HG02981 (cell line): ENCODE measurements around the gene SCARB1.

Experiments used
- ATAC-seq: cut with Tn5 transposase; IDR thresholded peaks from one replicate; pipeline ENCODE4 v1.9.1; 2021; ENCODE audit warnings: mild to moderate bottlenecking, moderate library complexity; ENCODE audit not compliant: unreplicated experiment

Gene SCARB1

DNA sequence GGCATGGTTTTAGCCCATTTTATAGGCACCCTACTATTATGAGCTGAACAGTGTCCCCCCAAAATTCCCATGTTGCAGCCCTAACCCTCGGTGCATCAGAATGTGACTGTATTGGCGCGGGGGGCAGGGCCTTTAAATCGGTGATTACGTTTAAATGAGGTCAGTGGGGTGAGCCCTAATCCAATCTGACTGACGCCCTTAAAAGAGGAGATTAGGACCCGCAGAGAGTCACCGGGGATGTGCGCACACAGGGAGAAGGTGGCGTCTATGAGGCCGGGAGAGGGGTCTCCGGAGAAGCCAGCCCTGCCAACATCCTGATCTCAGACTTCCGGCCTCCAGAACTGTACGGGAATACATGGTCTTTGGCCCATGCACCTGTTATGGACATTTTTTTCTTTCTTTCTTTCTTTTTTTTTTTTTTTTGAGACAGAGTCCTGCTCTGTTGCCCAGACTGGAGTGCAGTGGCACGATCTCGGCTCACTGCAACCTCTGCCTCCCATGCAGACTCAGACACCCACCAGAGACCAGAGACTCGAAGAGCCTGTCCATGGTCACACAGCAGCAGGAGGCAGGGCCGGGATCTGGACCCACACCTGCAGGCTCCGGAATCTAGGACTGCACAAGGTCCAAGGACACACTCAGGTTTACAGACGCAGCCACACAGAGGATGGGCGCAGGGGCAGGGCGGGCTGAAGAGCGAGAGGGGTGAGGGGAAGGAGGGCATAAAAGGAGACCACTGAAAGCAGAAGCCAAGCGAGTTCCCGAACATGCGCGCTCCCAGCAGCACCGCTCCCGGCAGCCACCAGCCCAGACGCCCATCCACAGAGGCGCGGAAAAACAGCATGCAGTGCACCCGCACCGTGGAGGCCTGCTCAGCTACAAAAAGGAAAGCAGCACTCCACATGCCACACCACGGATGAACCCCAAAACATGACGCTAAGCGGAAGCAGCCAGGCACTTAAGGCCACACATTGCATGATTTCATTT lies 19.0 kb downstream of the SCARB1 start:
- no peak for ATAC-seq

DNA sequence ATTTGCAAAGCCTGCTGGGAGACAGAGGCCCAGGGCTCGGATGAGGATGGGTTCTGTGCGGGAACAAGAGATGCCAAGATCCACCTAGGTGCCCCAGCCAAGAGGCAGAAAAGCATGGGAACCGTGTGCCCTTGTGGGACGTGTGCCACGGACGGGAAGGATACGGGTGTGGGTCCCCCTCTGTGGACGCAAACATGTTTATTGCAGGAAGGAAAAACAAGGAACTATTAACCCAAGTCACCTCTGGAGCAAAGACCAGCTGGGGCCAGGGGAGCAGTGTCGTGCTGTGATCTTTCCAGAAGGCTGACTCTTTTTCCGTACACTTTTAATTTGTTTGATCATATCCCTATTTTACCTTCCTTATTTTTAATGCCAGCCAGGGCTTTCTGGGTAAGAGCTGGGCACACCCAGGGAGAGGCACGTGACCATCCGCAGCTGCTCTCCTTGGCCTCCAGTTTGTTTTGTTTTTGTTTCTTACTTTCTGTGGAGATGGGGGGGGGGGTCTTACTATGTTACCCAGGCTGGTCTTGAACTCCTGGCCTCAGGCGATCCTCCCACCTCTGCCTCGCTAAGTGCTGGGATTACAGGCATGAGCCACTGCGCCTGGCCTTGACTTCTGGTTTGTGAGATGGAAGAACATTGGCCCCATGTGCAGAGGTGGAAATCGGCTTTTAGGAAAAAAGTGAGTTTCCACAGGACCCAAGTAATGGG lies 20.7 kb downstream of the SCARB1 start:
- no peak for ATAC-seq

DNA sequence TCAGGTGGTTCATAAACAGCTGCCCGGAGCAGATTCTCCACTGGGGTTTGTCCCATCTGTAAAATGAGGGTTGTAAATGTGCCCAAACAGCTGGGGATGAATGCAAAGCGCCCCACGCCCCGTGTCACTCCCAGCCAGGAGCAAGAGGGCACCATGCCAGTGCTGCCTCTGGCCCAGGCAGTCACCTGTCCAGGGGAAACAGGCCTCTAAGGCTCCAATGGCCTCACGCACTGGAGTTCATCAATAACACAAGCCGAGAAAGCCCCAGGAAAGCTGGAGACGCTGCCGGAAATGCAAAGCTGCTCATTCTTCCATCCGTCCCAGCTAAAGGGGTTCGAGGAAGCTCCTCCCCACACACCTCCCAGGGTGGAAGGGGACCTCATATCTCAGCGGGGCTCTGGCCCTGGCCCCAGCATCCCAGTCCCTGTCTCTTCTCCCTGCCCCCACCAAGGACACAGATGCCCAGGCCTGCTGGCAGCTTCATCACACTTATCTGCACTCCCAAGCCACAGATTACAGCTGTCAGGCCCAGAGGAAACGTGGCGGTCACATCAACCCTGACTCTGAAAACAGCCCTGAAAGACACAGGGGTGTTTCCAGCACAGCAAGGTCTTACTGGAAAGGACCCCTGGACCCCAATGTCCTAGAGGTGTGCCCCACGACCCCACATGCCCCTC lies 21.5 kb downstream of the SCARB1 start:
- ATAC-seq = no peak

DNA sequence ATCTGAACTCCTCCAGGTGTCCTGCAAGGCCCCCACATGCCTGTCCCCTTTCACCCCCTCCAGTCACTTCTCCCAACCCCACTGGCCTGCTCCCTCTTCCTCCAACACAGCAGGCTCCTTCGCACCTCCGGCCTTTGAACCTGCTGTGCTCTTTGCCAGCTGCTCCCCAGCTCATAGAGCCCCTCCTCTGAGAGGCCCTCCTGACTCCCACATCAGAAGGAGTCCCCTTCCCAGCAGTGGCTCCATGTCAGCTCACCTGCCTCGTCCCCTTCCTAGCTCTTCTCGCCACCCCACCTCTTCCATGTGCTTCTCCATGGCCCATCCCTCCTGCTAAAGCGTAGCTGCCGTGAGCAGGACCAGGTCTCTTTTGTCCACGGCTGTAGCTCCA lies 22.1 kb downstream of the SCARB1 start:
- no peak for ATAC-seq

DNA sequence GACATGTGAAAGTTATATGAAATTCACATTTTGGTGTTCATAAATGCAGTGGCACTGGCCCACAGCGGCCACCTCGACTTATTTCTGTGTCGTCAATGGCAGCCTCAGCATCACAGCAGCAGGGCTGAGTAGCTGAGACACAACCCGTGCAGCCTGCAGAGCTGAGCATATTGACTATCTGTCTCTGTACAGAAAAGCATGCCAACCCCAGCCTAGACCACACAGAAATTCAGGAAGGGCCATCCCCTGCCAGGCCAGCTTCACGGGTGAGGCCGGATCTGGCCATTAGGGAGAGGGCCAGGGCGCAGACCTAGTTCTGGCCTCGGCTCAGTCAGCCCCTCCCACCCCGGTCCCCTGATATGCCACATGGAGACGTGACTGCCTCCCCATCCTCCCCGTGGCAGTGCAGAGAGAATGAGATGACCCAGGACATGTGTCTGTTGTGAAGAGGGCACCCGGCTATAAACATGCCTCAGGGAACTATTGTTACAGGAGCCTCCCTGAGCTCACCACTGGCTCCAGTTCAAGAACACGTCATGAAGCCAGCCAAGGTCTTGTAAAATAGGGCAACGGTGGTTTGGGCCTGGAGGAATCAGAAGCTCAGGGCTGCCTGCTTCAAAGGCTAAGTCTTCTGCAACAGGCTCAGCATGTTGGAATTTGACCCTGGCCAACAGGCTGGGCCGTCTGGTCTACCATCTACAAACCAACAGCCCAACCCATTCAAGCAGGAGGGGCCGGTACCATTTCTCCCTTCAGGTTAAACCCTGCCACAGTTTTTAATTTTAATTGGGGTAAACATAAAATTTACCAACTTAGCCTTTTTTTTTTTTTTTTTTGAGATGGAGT lies 25.5 kb downstream of the SCARB1 start:
- no peak for ATAC-seq

DNA sequence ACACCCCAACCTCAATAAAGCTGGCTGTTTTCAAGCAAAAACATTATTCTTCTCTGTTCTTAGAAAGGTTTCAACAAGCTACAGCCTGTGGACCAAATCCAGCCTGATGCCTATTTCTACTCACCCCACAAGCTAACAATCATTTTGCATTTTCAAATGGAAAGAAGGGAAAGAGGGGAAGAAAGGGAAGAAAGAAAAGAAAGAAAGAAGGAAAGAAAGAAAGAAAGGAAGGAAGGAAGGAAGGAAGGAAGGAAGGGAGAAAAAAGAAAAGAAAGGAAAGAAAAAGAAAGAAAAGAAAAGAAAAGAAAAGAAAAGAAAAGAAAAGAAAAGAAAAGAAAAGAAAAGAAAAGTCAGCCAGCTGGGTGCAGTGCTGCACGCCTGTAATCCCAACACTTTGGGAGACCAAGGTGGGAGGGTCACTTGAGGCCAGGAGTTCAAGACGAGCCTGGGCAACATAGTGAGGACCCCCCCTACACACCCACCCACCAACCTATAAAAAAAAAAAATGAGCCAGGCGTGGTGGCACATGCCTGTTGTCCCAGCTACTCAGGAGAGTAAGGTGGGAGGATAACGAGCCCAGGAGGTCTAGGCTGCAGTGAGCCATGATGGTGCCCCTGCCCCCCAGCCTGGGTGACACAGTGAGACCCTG lies 26.3 kb downstream of the SCARB1 start:
- ATAC-seq = no peak

DNA sequence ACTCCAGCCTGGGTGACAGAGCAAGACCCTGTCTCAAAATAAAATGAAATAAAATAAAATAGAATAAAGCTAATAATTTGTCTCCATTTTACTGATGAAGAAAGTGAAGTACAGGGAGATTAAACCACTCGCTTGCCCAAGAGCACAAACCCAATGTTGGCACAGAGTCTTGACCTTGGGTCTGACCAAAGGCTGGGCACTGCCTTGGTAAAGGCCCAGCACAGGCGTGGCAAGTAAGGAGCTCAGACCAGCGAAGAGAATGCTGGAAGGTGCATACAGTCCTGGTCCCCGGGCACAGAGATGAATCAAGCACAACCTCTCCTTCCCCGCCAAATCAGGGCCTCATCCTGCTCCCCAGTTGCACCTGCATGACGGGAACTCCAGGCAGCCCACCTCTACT lies 26.9 kb downstream of the SCARB1 start:
- no peak for ATAC-seq

DNA sequence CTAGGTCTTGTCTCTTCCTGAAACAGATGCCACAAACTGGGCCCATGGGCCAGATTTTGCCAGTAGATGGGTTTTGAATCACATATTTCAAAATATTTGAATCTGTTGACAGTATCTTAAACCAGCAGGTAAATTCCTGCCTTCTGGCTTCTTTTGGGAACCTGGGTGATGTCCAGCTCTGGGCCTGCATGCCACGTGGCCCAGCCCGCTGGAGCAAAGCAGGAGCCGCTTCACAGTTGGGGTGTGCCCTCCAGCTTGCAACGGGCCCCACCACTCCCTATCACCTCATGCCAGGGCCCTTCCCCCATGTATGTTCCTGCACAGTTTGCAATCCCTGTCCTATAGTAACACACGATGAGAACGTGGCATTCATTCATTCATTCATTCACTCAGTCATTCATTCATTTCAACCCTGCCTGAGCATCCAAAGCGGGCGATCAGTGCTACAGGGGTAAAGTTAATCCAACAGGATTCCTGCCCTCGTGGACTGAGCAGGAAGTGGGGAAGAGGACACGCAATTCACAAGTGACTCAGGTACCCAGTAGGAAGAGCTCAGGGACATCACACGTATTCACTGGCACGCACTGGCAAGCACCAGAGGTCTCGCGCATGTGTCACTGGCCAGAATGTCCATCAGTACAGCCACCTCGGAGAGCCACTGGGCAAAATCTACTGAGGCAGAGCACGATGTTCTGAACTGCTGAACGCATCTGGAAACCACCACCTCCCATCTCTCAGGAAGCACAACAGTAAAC lies 27.8 kb downstream of the SCARB1 start:
- no peak for ATAC-seq

DNA sequence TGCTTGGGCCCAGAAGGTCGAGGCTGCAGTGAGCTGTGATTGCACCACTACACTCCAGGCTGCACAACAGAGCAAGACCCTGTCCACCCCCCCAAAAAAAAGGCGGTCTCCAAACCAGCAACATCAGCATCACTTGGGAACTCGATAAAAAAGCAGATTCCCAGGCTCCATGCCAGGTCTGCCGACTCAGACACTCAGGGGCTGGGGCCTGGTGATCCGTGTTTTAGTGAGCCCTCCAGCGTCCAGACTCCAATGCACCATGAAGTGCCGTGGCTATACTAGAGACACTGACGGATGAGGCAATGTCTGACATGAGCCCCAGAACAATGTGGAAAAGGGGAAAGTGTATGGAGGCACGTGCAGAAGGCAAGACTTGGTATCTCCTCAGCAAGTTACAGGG lies 28.8 kb downstream of the SCARB1 start:
- no peak for ATAC-seq

DNA sequence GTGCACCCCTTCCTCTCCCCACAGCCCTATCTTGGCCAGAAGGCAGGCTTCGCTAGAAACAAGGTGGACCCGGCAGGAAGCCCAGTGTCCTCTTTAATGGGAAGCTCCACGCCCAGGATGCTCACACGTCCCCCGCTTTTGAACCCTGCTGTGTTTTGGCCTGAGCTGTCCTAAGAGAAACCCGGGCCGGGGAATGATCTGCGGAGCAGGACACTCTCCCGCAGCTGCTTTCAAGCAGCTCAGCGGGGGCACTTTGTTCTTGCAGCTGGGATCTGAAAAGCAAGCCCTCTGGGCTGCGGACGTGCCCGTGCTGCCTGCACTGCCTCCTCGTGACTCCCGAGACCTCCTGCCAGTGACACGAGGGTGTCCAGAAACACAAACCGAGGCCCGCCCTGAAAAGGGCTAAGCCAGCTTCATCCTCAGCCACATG lies 30.0 kb downstream of the SCARB1 start:
- ATAC-seq = no peak

DNA sequence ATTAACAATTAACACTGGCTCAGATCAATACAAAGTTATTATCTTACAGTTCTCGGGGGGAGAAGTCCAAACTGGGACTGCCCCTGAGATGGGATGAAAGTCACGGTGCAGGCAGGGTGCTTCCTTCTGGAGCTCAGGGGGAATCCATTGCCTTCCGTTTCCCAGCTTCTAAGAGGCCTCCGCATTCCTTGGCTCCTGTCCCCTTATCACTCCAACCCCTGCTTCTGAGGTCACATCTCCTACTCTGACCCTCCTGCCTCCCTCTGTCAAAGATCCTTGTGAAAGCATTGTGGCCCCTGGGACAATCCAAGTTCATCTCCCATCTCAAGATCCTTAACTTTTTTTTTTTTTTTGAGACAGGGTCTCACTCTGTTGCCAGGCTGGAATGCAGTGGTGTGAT lies 30.8 kb downstream of the SCARB1 start:
- no peak for ATAC-seq

DNA sequence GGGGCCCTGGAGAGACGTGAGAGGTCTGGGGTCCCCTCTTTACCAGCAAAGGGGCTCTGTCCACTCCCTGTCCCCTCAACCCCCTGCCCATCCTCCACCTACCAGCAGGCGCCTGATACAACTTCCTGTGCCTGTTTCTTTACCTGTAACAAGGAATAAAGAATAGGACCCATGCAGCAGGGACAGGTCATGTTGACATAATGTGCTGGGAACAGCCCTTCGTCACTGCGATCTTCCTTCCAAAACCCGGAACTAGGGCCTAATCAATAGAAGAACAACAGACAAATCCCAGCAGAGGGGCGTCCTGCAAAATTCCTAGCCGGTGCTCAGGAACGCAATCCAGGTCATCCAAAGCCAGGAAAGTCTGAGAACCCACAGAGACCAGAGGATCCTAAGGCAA lies 32.1 kb downstream of the SCARB1 start:
- ATAC-seq = no peak

DNA sequence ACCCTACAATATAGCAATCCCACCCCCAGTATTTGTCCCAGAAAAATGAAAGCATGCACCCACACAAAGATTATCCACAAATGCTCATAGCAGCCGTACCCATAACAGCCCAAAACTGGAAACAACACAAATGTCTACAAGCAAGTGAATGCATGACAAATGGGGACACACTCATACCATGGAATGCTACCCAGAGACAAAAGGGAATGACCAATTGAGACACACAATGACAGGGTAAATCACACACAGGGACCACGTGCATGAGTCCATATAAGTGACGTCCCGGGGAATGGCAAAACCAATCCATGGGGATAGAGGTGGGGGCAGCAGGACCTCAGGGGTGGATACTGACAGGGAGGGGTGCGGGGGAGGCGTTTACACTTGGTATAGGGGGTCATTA lies 33.4 kb downstream of the SCARB1 start:
- no peak for ATAC-seq

DNA sequence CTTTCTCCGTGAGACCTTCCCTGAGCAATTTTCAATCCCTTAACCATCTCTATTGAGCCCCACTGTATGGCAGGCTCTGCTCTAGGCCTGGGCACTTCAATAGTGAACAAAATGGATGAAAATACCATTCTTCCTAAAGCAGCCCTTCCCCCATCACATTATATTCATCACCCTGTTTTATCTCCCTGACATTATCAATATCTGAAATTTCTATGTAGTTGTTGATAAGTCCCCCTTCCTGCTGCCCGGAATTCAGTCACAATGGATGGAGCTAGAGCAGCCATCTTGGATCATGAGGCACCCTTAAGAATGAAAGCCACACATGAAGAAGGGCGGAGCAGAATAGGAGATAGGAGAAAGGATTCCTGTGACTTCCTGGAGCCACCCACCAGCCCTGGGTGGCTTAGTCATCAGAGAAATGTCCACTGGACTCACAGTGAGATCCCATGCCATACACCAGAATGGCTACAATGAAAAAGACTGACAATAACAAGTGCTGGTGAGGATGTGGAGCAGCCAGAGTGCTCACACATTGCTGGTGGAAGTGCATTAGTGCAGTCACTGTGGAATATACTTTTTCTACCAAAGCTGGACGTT lies 33.9 kb downstream of the SCARB1 start:
- no peak for ATAC-seq

DNA sequence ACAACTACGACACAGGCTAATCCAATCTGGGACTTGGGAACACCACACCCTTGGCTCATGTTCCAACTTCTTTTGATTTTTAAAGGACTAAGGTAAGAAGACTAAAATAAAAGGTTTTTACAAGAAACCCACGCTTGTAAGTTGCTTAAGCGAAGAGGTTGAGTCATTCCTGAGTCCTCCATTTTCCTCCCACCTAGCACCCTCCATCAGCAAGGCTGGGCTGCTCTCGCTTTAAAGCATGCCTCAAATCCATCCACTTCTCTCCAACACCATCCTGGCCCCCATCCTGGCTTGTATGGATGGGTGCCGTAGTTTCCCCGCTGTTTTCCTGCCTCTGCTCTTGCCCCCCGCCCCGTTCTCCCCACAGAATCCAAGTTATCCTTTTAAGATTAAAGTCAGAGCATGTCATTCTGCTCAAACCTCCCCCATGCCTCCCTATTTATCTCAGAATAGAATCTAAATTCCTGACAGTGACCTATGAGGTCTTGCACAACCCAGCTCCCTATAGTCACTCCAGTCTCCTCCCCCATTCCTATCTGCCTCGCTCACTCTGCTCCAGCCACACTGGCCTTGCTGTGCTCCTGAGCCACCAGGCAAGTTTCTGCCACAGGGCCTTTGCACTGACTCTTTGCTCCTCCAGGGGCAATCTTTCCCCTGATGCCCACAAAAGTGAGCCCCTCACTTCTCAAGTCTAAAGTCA lies 34.5 kb downstream of the SCARB1 start:
- no peak for ATAC-seq

DNA sequence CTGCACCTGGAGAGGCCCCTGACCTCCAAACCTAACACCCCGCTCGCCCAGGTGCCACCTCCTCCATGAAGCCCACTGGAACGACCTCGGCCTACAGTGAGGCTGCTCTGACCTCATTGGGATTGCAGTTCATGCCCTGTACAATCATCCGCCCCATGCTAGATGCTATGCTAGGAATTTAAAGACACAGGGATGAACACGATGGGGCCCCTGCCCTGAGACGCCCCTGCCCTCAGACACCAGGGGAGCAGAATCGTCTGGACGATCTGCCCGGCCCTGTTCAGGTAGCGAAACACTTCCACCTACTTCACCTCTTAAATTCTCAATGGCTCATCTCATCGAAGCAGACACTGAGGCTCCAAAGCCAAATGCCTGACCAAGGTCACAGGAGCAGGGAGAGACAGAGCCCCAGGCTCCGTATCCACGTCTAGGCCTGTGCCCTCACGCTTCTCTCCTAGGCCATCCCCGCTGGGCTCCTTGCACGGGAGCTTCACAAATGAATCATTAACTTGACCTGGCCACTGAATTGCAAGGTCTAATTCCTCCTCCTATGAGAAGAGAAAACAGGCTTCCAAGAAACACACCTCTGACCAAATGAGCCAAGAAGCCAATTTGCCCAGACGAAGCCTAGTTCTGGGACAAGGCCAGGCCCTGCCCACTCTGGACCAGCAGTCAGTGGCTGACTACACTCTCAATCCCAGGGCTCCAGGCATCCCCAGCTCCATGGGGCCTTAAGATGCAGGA lies 35.2 kb downstream of the SCARB1 start:
- ATAC-seq = peak; percentile 11

DNA sequence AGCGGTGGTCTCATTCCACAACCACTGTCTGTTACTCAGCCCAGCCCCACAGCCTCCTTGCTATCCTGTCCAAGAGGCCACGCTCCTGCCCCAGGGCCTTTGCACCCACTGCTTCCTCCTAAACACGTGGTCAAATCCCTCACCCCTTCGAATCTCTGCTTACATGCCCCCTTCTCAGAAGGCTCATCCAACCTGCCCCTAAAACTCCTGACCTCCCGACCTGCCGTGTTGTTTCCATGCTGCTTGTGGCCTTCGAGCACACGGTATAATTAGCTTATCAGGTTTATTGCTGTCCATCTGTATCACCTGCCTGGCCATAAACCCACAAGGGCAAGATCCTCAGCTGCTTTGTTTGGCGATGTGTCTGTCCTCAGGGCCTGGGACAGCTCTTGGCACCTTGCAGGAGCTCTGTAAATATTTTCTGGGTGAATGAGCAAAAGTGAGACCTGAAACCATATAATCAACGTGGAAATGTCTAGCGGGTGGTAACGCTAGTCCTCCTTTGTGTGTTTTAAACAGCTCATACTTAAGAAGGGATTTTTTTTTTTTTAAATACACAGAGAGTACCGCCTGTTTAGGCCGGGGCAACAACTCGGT lies 36.0 kb downstream of the SCARB1 start:
- ATAC-seq = peak; percentile 61
